GM18511 (cell line): ENCODE results near the gene CCDC60.
"Not testable (repeated sequence)": the region's sequence is repeated elsewhere in the genome, so short reads cannot be mapped to it uniquely, and the experiment has no call there.

ENCODE experiments used
- ATAC-seq: cut with Tn5 transposase; IDR thresholded peaks from one replicate; pipeline ENCODE4 v1.9.1; 2021; ENCODE audit warnings: mild to moderate bottlenecking, moderate library complexity; ENCODE audit not compliant: unreplicated experiment

The CCDC60 gene

GRCh38 chr12:119338593-119339363 is 4.2 kb downstream of the CCDC60 start:
- no peak for ATAC-seq

GRCh38 chr12:119340578-119340977 is 6.0 kb downstream of the CCDC60 start:
- no peak for ATAC-seq

GRCh38 chr12:119341020-119341419 is 6.5 kb downstream of the CCDC60 start:
- ATAC-seq: no peak

- no peak for ATAC-seq
These were observed 7.5 kb downstream of the CCDC60 start for GRCh38 chr12:119341988-119342387.

- ATAC-seq: no peak
These were observed 8.6 kb downstream of the CCDC60 start for GRCh38 chr12:119343130-119343529.

- ATAC-seq: no peak
These were observed 19.6 kb downstream of the CCDC60 start for GRCh38 chr12:119354172-119354571.

- not testable (repeated sequence) for ATAC-seq
These were observed 25.8 kb downstream of the CCDC60 start for GRCh38 chr12:119360366-119360765.

GRCh38 chr12:119363037-119363436 is 28.5 kb downstream of the CCDC60 start:
- no peak for ATAC-seq

GRCh38 chr12:119363490-119363889 is 29.0 kb downstream of the CCDC60 start:
- ATAC-seq: no peak

GRCh38 chr12:119365451-119365850 is 30.9 kb downstream of the CCDC60 start:
- no peak for ATAC-seq

GRCh38 chr12:119366007-119366406 is 31.5 kb downstream of the CCDC60 start:
- ATAC-seq: no peak

- ATAC-seq: no peak
These were observed 34.6 kb downstream of the CCDC60 start for GRCh38 chr12:119369161-119369560.

- no peak for ATAC-seq
These were observed 35.5 kb downstream of the CCDC60 start for GRCh38 chr12:119369907-119370546.

- ATAC-seq: no peak
These were observed 38.0 kb downstream of the CCDC60 start for GRCh38 chr12:119372540-119372939.

- ATAC-seq: no peak
These were observed 38.5 kb downstream of the CCDC60 start for GRCh38 chr12:119373001-119373400.

- ATAC-seq: no peak
These were observed 39.1 kb downstream of the CCDC60 start for GRCh38 chr12:119373666-119374065.

GRCh38 chr12:119374635-119375034 is 40.1 kb downstream of the CCDC60 start:
- ATAC-seq: no peak

GRCh38 chr12:119375075-119375882 is 40.8 kb downstream of the CCDC60 start:
- no peak for ATAC-seq

GRCh38 chr12:119375883-119376190 is 41.3 kb downstream of the CCDC60 start:
- ATAC-seq: no peak

- ATAC-seq: no peak
These were observed 44.4 kb downstream of the CCDC60 start for GRCh38 chr12:119378903-119379302.

- no peak for ATAC-seq
These were observed 47.1 kb downstream of the CCDC60 start for GRCh38 chr12:119381471-119382235.
